Suprapubic skin (tissue), 4 donors: ENCODE measurements around the gene ATP13A5.

Experiments
- EP300 ChIP-seq: sonication (generic); formaldehyde crosslinking; IDR thresholded peaks from one replicate; pipeline ENCODE4 v1.6.1; 2017; ENCODE audit warnings: antibody characterized with exemption
- POLR2A ChIP-seq, 2 donors: fragments of 450-650 bp; IDR thresholded peaks; one replicate each; pipeline ENCODE4 v1.6.1; 2017; ENCODE audit warnings: antibody characterized with exemption in 2 of 2, mild to moderate bottlenecking in 2 of 2, moderate library complexity in 2 of 2
- POLR2AphosphoS5 ChIP-seq, 3 donors: sonication (generic); formaldehyde crosslinking; IDR thresholded peaks; one replicate each; pipeline ENCODE4 v1.6.1; 2017; ENCODE audit warnings: antibody characterized with exemption in 3 of 3
- TF ChIP-seq, protein P1 (sequence below), 2 donors: fragments of 200-600 bp in 1 of 2; fragments of 450-650 bp in 1 of 2; sonication (generic) in 1 of 2; IDR thresholded peaks; one replicate each; pipeline ENCODE4 v1.5.1; 2016 to 2019; ENCODE audit warnings: antibody characterized with exemption in 2 of 2, mild to moderate bottlenecking in 1 of 2, moderate library complexity in 1 of 2

- TF ChIP-seq POLR2AphosphoS5 (IDR thresholded peaks at IDR 0.05) (no peak), POLR2A (IDR thresholded peaks at IDR 0.05) (no peak), EP300 (no peak)
- TF ChIP-seq, protein P1, sequence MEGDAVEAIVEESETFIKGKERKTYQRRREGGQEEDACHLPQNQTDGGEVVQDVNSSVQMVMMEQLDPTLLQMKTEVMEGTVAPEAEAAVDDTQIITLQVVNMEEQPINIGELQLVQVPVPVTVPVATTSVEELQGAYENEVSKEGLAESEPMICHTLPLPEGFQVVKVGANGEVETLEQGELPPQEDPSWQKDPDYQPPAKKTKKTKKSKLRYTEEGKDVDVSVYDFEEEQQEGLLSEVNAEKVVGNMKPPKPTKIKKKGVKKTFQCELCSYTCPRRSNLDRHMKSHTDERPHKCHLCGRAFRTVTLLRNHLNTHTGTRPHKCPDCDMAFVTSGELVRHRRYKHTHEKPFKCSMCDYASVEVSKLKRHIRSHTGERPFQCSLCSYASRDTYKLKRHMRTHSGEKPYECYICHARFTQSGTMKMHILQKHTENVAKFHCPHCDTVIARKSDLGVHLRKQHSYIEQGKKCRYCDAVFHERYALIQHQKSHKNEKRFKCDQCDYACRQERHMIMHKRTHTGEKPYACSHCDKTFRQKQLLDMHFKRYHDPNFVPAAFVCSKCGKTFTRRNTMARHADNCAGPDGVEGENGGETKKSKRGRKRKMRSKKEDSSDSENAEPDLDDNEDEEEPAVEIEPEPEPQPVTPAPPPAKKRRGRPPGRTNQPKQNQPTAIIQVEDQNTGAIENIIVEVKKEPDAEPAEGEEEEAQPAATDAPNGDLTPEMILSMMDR (IDR thresholded peaks at IDR 0.05) = no peak
Observed at GRCh38 chr3:193297421-193297820, 81.1 kb downstream of the ATP13A5 start.
